K562 (cell line): ENCODE measurements around the gene LCP2. TPM values are rescaled to one million over a fixed set of nuclear protein-coding genes. Genes with fewer than 3 reads are reported as not detected.

ENCODE experiments used
- AFF1 ChIP-seq, 2 experiments: fragments of 450-650 bp; IDR thresholded peaks; 2 replicates each; pipeline ENCODE4 v1.6.1; 2018; ENCODE audit warnings: mild to moderate bottlenecking in 2 of 2, low read depth in 1 of 2; ENCODE audit not compliant: partially characterized antibody in 2 of 2
- BRF1 ChIP-seq: IDR thresholded peaks from 3 replicates; pipeline ENCODE4 v1.6.1; 2011; ENCODE audit warnings: borderline replicate concordance, mild to moderate bottlenecking; ENCODE audit not compliant: insufficient read length; ENCODE audit errors: extremely low read depth
- CSDE1 ChIP-seq, 2 experiments: fragments of 450-650 bp; IDR thresholded peaks; 2 replicates each; pipeline ENCODE4 v1.6.1; 2016; ENCODE audit warnings: mild to moderate bottlenecking in 1 of 2
- CXXC5 ChIP-seq: fragments of 250-450 bp; sonication (Bioruptor Pico); IDR thresholded peaks from 2 replicates; pipeline ENCODE4 v1.8.0; 2022; ENCODE audit warnings: inconsistent platforms, mild to moderate bottlenecking, moderate library complexity
- GABPB1 ChIP-seq: sonication (generic); formaldehyde crosslinking; IDR thresholded peaks from 2 replicates; pipeline ENCODE4 v1.8.0; 2022; ENCODE audit warnings: mild to moderate bottlenecking, missing genetic modification reagents
- HNRNPK ChIP-seq: fragments of 200-400 bp; formaldehyde crosslinking; IDR thresholded peaks from one replicate; pipeline ENCODE4 v1.6.1; 2018; ENCODE audit warnings: mild to moderate bottlenecking, low read depth, low read length; ENCODE audit not compliant: poor library complexity, severe bottlenecking
- HSF4 ChIP-seq: fragments of 250-450 bp; sonication (Bioruptor Pico); IDR thresholded peaks from 2 replicates; pipeline ENCODE4 v2.1.2; 2022; ENCODE audit warnings: mild to moderate bottlenecking, moderate library complexity, borderline replicate concordance
- L3MBTL2 ChIP-seq: fragments of 450-650 bp; IDR thresholded peaks from 2 replicates; pipeline ENCODE4 v1.6.1; 2016; ENCODE audit warnings: mild to moderate bottlenecking, moderate library complexity
- MAFF ChIP-seq: IDR thresholded peaks from 2 replicates; pipeline ENCODE4 v1.6.1; 2012; ENCODE audit warnings: low read length, improper control_type of control experiment
- ZBTB34 ChIP-seq: fragments of 250-450 bp; sonication (Bioruptor Pico); IDR thresholded peaks from 2 replicates; pipeline ENCODE4 v1.8.0; 2021; ENCODE audit warnings: mild to moderate bottlenecking, moderate library complexity
- ZFP30 ChIP-seq: fragments of 250-450 bp; sonication (Bioruptor Pico); IDR thresholded peaks from 2 replicates; pipeline ENCODE4 v1.8.0; 2022; ENCODE audit warnings: moderate library complexity, mild to moderate bottlenecking, inconsistent platforms, borderline replicate concordance
- ZKSCAN8 ChIP-seq: fragments of 200-800 bp; sonication (Bioruptor generic); IDR thresholded peaks from 2 replicates; pipeline ENCODE4 v1.6.1; 2016; ENCODE audit warnings: missing genetic modification characterization, missing compliant biosample characterization
- polyA plus RNA-seq, 8 experiments: library from polyadenylated mRNA; depleted of rRNA in 4 of 8; stranded (reverse) in 5 of 8; unstranded in 3 of 8; fragments of >200 nt; fragmentation: Nextera tagmentation in 2 of 8; fragmentation: Illumina TruSeq in 1 of 8; extraction: Ambion mirVana in 2 of 8; extraction: Trizol in 1 of 8; gene quantifications; 2 replicates each; pipeline versions ENCODE4 v1.2.1 to v1.2.3, GENCODE V29; 2011 to 2014; ENCODE audit warnings: inconsistent platforms in 1 of 8, missing spikeins in 1 of 8
- total RNA-seq, 7 experiments: library from RNA; depleted of rRNA in 6 of 7; stranded (reverse); fragments of >200 nt in 6 of 7; fragmentation: Illumina TruSeq in 2 of 7; extraction: Trizol in 2 of 7; gene quantifications; 2 replicates each; pipeline versions ENCODE4 v1.2.1 to v1.2.3, GENCODE V29; 2011 to 2021; ENCODE audit warnings: low replicate concordance in 1 of 7
- TF ChIP-seq, protein P1 (sequence below): fragments of 450-650 bp; IDR thresholded peaks from 2 replicates; pipeline ENCODE4 v1.6.1; 2016; ENCODE audit warnings: mild to moderate bottlenecking

Gene LCP2
- total and polyA plus RNA-seq, 9 of the 15 experiments (the other 6 are each of a cell fraction or from before 2014, with no cell fraction given) = 4.0 to 31.3 (median 14.6) TPM

- TF ChIP-seq AFF1 (IDR thresholded peaks at IDR 0.05; ENCODE audit: low read depth in 1 of 2, partially characterized antibody in 2 of 2) (no peak), ZFP30 (CRISPR knock-in tag) (no peak), ZBTB34 (CRISPR knock-in tag) (no peak), CXXC5 (CRISPR knock-in tag) (0 out of 2 replicates have a peak, but pooled peaks have one; percentile 21), BRF1 (no peak), GABPB1 (CRISPR knock-in tag) (peak; percentile 58; the same call in 1 of the 2 replicates), HSF4 (CRISPR knock-in tag) (no peak), HNRNPK (no peak), L3MBTL2 (no peak), MAFF (no peak), CSDE1 (IDR thresholded peaks at IDR 0.05) (no peak), ZKSCAN8 (0 out of 2 replicates have a peak, but pooled peaks have one; percentile 35)
- TF ChIP-seq, protein P1, sequence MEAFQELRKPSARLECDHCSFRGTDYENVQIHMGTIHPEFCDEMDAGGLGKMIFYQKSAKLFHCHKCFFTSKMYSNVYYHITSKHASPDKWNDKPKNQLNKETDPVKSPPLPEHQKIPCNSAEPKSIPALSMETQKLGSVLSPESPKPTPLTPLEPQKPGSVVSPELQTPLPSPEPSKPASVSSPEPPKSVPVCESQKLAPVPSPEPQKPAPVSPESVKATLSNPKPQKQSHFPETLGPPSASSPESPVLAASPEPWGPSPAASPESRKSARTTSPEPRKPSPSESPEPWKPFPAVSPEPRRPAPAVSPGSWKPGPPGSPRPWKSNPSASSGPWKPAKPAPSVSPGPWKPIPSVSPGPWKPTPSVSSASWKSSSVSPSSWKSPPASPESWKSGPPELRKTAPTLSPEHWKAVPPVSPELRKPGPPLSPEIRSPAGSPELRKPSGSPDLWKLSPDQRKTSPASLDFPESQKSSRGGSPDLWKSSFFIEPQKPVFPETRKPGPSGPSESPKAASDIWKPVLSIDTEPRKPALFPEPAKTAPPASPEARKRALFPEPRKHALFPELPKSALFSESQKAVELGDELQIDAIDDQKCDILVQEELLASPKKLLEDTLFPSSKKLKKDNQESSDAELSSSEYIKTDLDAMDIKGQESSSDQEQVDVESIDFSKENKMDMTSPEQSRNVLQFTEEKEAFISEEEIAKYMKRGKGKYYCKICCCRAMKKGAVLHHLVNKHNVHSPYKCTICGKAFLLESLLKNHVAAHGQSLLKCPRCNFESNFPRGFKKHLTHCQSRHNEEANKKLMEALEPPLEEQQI = no peak
These were observed 5.3 kb upstream of the LCP2 start (continued) for GRCh38 chr5:170302653-170303501.
